COLO829 (cell line): ENCODE results near the gene MLLT1.

ENCODE experiments used
- DNase-seq: peaks from one replicate; pipeline ENCODE4 v3.0.0; 2012; ENCODE audit warnings: low spot score

The MLLT1 gene

GRCh38 chr19:6221220-6221877 lies 58.4 kb downstream of the MLLT1 start:
- no peak for DNase-seq

- DNase-seq, result no peak
Observed at GRCh38 chr19:6220385-6221191, 59.2 kb downstream of the MLLT1 start.

GRCh38 chr19:6219586-6220290 lies 60.0 kb downstream of the MLLT1 start:
- DNase-seq, result no peak

- DNase-seq, result no peak
Observed at GRCh38 chr19:6219147-6219525, 60.6 kb downstream of the MLLT1 start.

GRCh38 chr19:6218491-6219146 lies 61.2 kb downstream of the MLLT1 start:
- DNase-seq, result peak; percentile 76

- no peak for DNase-seq
Observed at GRCh38 chr19:6217752-6218334, 61.9 kb downstream of the MLLT1 start.

GRCh38 chr19:6216996-6217751 lies 62.6 kb downstream of the MLLT1 start:
- DNase-seq, result peak; percentile 56

- no peak for DNase-seq
Observed at GRCh38 chr19:6216236-6216995, 63.4 kb downstream of the MLLT1 start.

GRCh38 chr19:6215701-6216235 lies 64.0 kb downstream of the MLLT1 start:
- DNase-seq, result no peak

GRCh38 chr19:6214881-6215541 lies 64.8 kb downstream of the MLLT1 start:
- no peak for DNase-seq

GRCh38 chr19:6213696-6214641 lies 65.8 kb downstream of the MLLT1 start:
- DNase-seq, result no peak

- no peak for DNase-seq
Observed at GRCh38 chr19:6213266-6213595, 66.5 kb downstream of the MLLT1 start.

- DNase-seq, result no peak
Observed at GRCh38 chr19:6212403-6213265, 67.1 kb downstream of the MLLT1 start.

- no peak for DNase-seq
Observed at GRCh38 chr19:6211632-6212402, 68.0 kb downstream of the MLLT1 start.

GRCh38 chr19:6210721-6211600 lies 68.8 kb downstream of the MLLT1 start:
- no peak for DNase-seq

GRCh38 chr19:6210091-6210490 lies 69.7 kb downstream of the MLLT1 start:
- DNase-seq, result no peak
